NT2/D1 (cell line): ENCODE measurements around the gene MDM2.
"Not testable (repeated sequence)": the region's sequence is repeated elsewhere in the genome, so short reads cannot be mapped to it uniquely, and the experiment has no call there.

Experiments
- DNase-seq: peaks from one replicate; pipeline ENCODE4 v3.0.0-alpha.2; 2011; ENCODE audit warnings: low read depth, low spot score
- H3K27me3 ChIP-seq: 2 replicates; pipeline ENCODE4 v1.6.0; 2011; ENCODE audit warnings: mild to moderate bottlenecking; ENCODE audit not compliant: insufficient read length, insufficient read depth
- H3K36me3 ChIP-seq: 2 replicates; pipeline ENCODE4 v1.6.1; 2011; ENCODE audit warnings: mild to moderate bottlenecking, low read length, mixed read lengths; ENCODE audit not compliant: insufficient read depth, insufficient read length
- H3K4me1 ChIP-seq: 2 replicates; pipeline ENCODE4 v1.5.1; 2011; ENCODE audit not compliant: insufficient read depth, insufficient read length
- H3K4me3 ChIP-seq: 2 replicates; pipeline ENCODE4 v1.5.1; 2011; ENCODE audit warnings: low read depth; ENCODE audit not compliant: insufficient read length
- H3K9ac ChIP-seq: 2 replicates; pipeline ENCODE4 v1.6.0; 2011; ENCODE audit warnings: low read depth; ENCODE audit not compliant: insufficient read length
- H3K9me3 ChIP-seq: 2 replicates; pipeline ENCODE4 v1.5.1; 2011; ENCODE audit warnings: mild to moderate bottlenecking, low read length; ENCODE audit not compliant: insufficient read depth
- SUZ12 ChIP-seq: IDR thresholded peaks from 2 replicates; pipeline ENCODE4 v1.6.1; 2011; ENCODE audit not compliant: insufficient read length, insufficient read depth; ENCODE audit errors: extremely low read depth
- YY1 ChIP-seq: IDR thresholded peaks from 2 replicates; pipeline ENCODE4 v1.6.1; 2011; ENCODE audit not compliant: insufficient read length, insufficient read depth
- ZNF274 ChIP-seq: IDR thresholded peaks from 2 replicates; pipeline ENCODE4 v1.6.1; 2011; ENCODE audit warnings: mild to moderate bottlenecking, low read depth, low read length

The MDM2 gene

GRCh38 chr12:68793436-68793835 lies 14.5 kb upstream of the MDM2 start:
- no peak for TF ChIP-seq ZNF274
- no peak for TF ChIP-seq YY1
- no peak for TF ChIP-seq SUZ12
- Histone ChIP-seq H3K4me3 (no peak overlapping the region), H3K4me1 (no peaks in the 10 kb centered on the region), H3K36me3 (no peaks in the 10 kb centered on the region), H3K27me3 (no peaks in the 10 kb centered on the region), H3K9me3 (no peaks in the 10 kb centered on the region), H3K9ac (no peak overlapping the region)
- no peak for DNase-seq

- Histone ChIP-seq H3K4me1 (no peaks in the 10 kb centered on the region), H3K9me3 (no peaks in the 10 kb centered on the region), H3K4me3 (no peak overlapping the region), H3K9ac (no peak overlapping the region), H3K27me3 (no peaks in the 10 kb centered on the region), H3K36me3 (no peaks in the 10 kb centered on the region)
- no peak for DNase-seq
- no peak for TF ChIP-seq ZNF274
- no peak for TF ChIP-seq YY1
- TF ChIP-seq SUZ12 = no peak
These were observed 13.9 kb upstream of the MDM2 start for GRCh38 chr12:68793975-68794652.

- no peak for TF ChIP-seq ZNF274
- TF ChIP-seq YY1 = no peak
- no peak for TF ChIP-seq SUZ12
- Histone ChIP-seq H3K9me3 (no peaks in the 10 kb centered on the region), H3K9ac (no peak overlapping the region), H3K4me1 (no peaks in the 10 kb centered on the region), H3K36me3 (no peaks in the 10 kb centered on the region), H3K27me3 (no peaks in the 10 kb centered on the region), H3K4me3 (no peak overlapping the region)
- DNase-seq = no peak
These were observed 13.2 kb upstream of the MDM2 start for GRCh38 chr12:68794653-68795251.

- Histone ChIP-seq H3K4me3 (no peak overlapping the region), H3K9me3 (no peaks in the 10 kb centered on the region), H3K27me3 (no peaks in the 10 kb centered on the region), H3K36me3 (no peaks in the 10 kb centered on the region), H3K9ac (no peak overlapping the region), H3K4me1 (no peaks in the 10 kb centered on the region)
- no peak for DNase-seq
- TF ChIP-seq YY1 = no peak
- no peak for TF ChIP-seq ZNF274
- no peak for TF ChIP-seq SUZ12
These were observed 11.6 kb upstream of the MDM2 start for GRCh38 chr12:68796399-68796798.

DNA sequence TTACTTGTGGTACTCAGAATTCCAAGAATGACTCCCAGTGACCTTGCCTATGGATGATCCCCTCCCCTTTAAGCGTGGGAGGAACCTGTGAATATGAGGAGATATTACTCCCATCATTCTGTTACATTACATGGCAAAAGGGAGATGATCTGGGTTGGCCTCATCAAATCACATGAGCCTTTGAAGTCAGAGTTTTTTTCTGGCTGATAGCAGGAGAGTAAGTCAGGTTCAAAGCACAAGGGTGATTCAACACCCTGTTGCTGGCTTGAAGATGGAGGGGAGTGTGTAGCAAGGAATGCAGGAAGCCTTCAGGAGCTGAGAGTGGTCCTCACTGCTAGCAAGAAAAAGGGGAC lies 9.1 kb upstream of the MDM2 start:
- no peaks in the 10 kb centered on the region for H3K4me1 ChIP-seq
- DNase-seq = no peak

GRCh38 chr12:68800294-68800693 lies 7.7 kb upstream of the MDM2 start:
- Histone ChIP-seq H3K4me3 (no peak overlapping the region), H3K4me1 (peaks cover 9% of the 10 kb centered on the region), H3K9ac (no peak overlapping the region), H3K9me3 (no peaks in the 10 kb centered on the region), H3K36me3 (no peaks in the 10 kb centered on the region), H3K27me3 (no peaks in the 10 kb centered on the region)
- TF ChIP-seq ZNF274 = no peak
- TF ChIP-seq YY1 = no peak
- no peak for TF ChIP-seq SUZ12
- no peak for DNase-seq

More for the DNA sequence above, 9.1 kb upstream of the MDM2 start:
- Histone ChIP-seq H3K9ac (no peak overlapping the region), H3K4me3 (no peak overlapping the region), H3K27me3 (no peaks in the 10 kb centered on the region), H3K36me3 (no peaks in the 10 kb centered on the region), H3K9me3 (no peaks in the 10 kb centered on the region)
- TF ChIP-seq YY1 = no peak
- TF ChIP-seq SUZ12 = no peak
- TF ChIP-seq ZNF274 = no peak

- not testable (repeated sequence) for H3K36me3 ChIP-seq, DNase-seq, H3K4me1 ChIP-seq, H3K9ac ChIP-seq, H3K4me3 ChIP-seq, H3K27me3 ChIP-seq, H3K9me3 ChIP-seq
These were observed 6.9 kb upstream of the MDM2 start for GRCh38 chr12:68801124-68801523.

DNA sequence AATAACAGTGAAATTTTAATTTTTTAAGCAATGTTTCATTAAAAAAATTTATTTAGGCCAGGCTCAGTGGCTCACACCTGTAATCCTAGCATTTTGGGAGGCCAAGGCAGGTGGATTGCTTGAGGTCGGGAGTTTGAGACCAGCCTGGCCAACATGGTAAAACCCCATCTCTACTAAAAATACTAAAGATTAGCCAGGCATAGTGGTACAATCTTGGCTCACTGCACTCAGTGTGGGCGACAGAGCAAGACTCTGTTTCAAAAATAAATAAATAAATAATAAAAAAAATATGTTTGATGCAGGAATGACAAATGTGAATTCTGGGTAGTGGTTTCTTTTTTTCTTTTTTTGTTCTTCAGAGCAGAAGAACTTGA lies 5.6 kb upstream of the MDM2 start:
- H3K4me1 ChIP-seq, H3K4me3 ChIP-seq, H3K9me3 ChIP-seq, H3K27me3 ChIP-seq, DNase-seq, H3K9ac ChIP-seq, H3K36me3 ChIP-seq: not testable (repeated sequence)

GRCh38 chr12:68802911-68803651 lies 4.9 kb upstream of the MDM2 start:
- H3K4me1 ChIP-seq, H3K27me3 ChIP-seq, H3K4me3 ChIP-seq, H3K9ac ChIP-seq, DNase-seq, H3K9me3 ChIP-seq, H3K36me3 ChIP-seq: not testable (repeated sequence)
